ENCODE data around the gene GRK5.
A peak's percentile ranks its signal among the peaks of the same experiment; 100 is the strongest.
"Not testable (repeated sequence)": the region's sequence is repeated elsewhere in the genome, so short reads cannot be mapped to it uniquely, and the experiment has no call there.

GRK5 gene

DNA sequence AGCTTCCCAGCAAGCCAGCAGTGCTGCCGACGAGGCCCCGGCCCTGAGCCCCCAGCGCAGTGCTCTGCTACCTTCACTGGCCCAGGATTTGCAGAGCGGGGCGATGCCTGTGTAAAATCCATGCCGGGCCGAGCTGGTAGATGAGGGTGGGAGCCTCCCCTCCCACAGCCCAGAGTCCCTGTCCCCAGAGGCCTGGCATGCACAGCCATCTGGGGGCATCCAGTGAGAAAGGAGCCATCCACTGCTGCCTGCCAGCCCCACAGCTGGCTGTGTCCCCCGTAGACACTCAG lies 218.5 kb downstream of the GRK5 start:
- DNase-seq, result no peak

DNA sequence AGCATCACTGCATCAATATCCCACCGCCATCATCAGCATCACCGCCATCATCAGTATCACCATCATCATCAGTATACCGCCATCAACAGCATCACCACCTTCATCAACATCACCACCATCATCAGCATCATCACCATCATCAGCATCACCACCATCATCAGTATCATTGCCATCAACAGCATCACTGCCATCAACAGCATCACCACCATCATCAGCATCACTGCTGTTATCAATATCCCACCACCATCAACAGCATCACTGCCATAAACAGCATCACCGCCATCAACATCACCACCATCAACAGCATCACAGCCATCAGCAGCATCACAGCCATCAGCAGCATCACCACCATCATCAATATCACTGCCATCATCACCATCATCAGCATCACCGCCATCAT lies 219.3 kb downstream of the GRK5 start:
- DNase-seq, result no peak

GRCh38 chr10:119427263-119427864 lies 220.0 kb downstream of the GRK5 start:
- no peak for DNase-seq

DNA sequence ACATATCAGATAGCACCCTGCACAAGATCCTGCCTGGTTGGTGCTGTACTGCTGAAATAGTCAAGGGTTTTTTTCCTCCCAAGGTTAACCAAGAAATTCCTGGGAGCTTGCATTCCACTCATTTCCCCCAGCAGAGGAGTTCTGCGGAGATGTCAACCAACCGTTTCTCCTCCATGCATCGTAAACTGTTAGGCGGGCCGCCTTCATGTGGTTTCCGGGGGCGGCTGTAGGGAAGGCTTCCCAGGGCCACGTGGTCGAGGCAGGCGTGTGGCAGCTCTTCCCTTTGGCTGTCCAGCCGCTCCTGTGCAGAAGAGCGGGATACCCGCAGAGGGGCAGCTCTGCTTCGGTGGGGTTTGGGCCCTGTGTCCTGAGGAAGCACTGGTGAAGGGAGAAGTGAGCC lies 221.4 kb downstream of the GRK5 start:
- DNase-seq, result no peak

GRCh38 chr10:119429771-119430170 lies 222.4 kb downstream of the GRK5 start:
- DNase-seq, result no peak

- DNase-seq, result no peak
Observed at GRCh38 chr10:119431034-119431772, 223.8 kb downstream of the GRK5 start.

- DNase-seq, result no peak
Observed at GRCh38 chr10:119431773-119432135, 224.4 kb downstream of the GRK5 start.

DNA sequence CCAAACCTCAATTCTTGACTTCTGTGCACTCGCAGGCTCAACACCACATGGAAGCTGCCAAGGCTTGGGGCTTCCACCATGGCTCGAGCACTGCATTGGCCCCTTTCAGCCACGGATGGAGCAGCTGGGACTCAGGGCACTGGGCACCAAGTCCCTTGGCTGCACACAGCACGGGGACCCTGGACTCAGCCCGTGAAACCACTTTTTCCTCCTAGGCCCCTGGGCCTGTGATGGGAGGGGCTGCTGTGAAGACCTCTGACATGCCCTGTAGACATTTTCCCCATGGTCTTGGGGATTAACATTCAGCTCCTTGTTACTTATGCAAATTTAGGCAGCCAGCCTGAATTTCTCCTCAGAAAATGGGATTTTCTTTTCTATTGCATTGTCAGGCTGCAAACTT lies 227.6 kb downstream of the GRK5 start:
- not testable (repeated sequence) for DNase-seq

DNA sequence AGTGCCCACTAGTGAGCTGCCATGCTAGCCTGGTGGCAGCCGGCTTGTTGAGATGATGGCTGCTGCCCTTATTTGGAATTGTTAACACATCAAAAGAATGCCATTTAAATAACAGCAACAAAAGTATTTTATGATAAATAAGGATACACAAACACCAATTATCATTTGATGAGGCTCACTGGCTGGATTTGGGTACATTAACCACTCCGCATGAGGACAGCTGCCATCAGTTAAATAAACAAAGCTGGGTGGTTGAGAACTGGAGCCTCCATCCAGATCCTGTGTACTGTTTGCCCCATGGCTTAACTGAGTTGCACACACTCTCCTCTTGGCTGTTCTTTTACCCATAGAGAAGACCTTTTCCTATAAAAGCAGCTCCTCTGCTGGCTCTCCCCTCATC lies 231.3 kb downstream of the GRK5 start:
- DNase-seq, result no peak

- DNase-seq, result no peak
Observed at GRCh38 chr10:119439922-119440321, 232.6 kb downstream of the GRK5 start.

- DNase-seq, result no peak
Observed at GRCh38 chr10:119441151-119441821, 233.9 kb downstream of the GRK5 start.

DNA sequence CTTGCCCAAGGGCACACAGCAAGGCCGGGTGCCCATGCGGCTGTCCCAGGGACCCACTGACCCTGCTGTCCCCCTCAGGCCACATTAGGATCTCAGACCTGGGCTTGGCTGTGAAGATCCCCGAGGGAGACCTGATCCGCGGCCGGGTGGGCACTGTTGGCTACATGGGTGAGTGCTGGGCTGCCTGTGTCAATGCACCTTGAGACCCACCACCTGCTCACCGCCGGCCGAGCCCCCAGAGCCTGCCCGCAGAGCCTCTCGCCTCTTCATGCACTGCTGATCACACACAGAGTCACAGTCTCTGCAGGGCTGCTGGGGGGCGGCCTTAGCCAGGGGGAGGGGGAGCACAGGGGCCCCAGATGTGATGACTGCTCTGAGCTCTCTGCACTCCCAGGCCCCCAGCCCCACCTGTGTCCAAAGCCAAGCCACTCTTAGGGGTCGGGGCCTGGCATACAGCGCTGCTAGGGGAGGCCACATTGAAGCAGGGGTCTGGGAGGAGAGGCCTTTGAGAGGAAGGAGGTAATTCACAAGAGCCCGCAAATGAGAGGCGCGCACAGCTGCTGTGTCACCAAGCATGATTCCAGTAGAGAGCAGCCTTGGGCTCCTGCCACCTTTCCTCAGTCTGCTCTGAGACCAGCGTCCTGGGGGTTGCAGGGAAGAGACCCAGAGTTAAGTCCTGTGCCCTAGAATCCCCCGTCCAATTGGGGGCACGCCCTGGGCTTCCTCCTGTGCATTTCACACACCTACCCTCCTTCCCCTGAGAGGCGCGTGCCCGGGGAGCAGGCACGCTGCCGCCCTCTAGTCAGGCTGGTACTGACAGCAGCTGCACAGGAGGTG lies 234.8 kb downstream of the GRK5 start:
- no peak for DNase-seq

GRCh38 chr10:119442758-119443060 lies 235.3 kb downstream of the GRK5 start:
- no peak for DNase-seq

DNA sequence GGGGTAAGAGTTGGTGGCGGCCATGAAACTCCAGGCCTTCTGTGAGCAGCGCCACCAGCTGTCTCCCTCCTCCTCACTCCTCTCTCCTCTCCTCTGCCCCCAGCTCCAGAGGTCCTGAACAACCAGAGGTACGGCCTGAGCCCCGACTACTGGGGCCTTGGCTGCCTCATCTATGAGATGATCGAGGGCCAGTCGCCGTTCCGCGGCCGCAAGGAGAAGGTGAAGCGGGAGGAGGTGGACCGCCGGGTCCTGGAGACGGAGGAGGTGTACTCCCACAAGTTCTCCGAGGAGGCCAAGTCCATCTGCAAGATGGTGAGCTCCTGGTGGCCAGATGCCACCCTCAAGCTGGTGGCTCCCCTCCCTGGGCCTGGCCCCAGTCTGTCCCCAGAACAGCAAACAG lies 236.1 kb downstream of the GRK5 start:
- DNase-seq, result no peak

- no peak for DNase-seq
Observed at GRCh38 chr10:119443970-119444660, 236.7 kb downstream of the GRK5 start.

DNA sequence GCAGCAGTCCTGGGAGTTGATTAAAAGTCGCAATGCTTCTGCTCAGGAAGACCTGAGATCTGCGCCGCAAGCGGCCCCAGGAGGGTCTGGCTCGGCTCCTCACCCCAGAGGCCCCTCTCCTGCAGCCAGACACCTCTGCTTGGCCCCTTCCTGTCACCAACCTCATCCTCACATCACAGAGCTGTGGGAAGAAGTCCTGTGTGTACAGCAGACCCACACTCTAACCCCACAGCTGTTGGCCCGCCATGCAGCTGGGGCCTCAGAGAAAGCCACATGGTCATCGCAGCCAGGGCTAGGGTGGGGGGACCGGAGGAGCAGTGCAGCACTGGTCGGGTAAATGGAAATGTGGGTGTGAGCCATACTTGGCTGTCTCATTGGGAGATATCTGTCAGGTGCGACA lies 237.5 kb downstream of the GRK5 start:
- DNase-seq, result no peak

DNA sequence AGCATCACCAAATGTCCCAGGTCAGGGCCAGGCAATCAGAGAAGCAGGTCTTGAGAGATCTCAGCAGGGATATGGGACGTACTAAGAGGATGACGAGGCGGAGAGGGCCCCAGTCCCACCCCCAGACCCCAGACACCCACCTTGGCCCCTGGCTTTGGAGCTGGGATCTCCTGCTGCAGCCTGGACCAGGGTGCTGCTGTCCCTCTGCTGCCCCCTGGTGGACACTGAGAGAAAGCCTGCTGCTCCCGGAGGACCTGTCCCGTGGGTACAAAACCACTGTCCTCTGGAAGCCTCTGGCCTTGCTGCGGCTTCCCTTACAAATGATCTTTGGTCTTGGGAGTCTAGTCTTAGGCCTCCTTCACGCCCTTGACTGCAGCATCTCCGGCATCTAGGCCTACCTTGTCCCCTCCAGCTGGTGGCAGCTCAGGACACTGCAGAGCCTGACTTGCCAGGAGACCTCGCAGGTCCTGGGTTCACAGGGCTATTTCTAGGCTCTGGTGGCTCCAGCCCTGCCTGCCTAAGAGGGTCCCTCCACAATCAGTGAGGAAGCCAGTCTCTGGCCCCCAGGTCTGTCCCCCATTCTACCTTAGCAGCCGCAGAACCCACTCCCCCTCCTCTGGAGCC lies 238.1 kb downstream of the GRK5 start:
- DNase-seq, result peak; percentile 84

- no peak for DNase-seq
Observed at GRCh38 chr10:119445935-119446317, 238.6 kb downstream of the GRK5 start.

DNA sequence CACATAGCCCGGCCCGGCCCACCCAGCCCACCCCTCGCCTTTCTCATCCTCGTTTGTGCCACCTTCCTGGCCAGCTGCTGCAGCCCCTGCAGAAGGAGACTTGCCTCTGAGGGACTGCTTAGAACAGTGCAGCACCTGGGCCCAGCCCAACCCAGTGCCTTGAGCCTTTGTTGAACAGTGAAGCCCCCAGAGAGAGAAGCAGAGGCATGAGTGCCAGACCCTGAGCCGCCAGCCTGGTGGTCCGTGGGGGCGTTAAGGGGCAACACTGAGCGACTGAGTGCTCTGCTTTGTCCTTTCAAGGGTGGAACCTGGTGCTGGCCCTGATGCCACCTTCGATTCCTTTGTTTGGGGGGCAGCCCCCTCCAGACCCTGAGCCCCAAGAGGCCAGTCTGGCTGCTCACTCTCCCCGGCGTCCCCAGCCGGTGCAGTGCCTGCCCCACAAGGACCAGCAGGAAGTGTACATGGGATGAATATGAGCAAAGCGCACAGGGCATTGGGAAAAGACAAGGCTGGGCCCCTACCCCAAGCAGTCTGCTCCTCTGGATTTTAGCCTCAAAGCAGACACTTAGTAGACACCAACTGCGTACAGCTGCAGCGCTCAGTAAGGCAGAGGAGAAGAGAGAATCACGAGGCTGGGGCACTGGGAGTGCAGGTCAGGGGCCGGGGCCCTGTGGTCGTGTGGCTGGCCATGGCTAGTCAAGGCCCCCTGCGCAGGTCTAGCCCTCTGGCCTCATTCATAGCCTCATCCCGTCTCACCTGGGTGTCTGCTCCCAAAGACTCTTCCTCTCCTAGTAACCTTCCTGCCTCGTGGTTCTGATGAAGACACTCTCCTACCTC lies 239.3 kb downstream of the GRK5 start:
- DNase-seq, result no peak

DNA sequence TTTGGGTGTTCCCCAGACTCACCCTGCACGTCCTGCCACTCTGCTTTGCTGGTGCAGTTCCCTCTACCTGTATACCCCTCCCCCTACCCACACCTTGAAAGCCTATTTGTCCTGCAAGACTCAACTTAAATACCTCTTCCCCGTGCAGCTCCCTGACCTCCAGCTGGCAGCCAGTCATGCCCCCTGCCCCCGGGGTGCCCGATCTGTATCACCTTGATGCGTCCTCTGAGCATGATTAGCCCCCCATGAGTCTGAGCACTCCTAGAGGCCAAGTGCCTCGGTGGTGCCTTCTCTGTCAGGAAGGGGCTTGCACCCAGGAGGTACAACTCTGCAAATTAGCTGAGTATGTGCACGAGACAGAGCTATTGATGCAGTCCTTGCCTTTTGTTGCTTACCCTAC lies 240.1 kb downstream of the GRK5 start:
- DNase-seq, result no peak

DNA sequence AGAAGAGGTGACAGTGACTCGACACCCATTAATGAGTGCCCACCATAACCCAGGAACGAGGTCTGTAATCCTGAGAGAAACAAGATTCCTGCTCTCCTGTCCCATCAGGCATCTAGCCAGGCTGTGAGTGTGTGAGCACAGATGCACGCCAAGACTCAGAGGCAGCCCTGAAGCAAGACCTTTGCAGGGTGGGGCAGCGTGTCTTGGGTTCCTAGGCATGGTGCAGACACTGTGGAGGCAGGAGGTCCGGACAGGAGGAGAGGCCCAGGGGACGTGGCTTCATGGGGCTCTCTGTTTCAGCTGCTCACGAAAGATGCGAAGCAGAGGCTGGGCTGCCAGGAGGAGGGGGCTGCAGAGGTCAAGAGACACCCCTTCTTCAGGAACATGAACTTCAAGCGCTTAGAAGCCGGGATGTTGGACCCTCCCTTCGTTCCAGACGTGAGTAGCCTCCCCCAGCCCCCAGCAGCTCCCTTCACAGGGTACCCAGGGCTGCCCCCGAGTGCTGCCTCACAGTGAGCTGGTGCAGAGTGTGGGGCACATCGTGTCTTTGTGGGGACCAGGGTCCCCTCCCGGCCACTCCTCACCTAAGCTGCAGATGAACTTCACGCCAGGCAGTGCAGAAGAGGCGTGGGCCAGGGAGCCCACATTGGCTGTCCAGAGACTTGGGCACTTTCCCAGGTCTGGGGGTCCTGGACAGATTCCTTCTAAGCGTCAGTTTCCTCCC lies 240.6 kb downstream of the GRK5 start:
- DNase-seq, result no peak

Measured in stimulated activated CD4-positive, alpha-beta T cell treated with anti-CD3 and anti-CD28 coated beads, Interleukin-12 subunit alpha, Interleukin-12 subunit beta, amount 100 ng/mL, for 4 hours (primary cell).